Heart left ventricle (tissue), 16 donors: Measurements from ENCODE around the gene CABP2. TPM values are rescaled to one million over a fixed set of nuclear protein-coding genes. Genes with fewer than 3 reads are reported as not detected.

ENCODE experiments used
- ATAC-seq, 4 donors: fragments of 200-7000 bp; cut with Tn5 transposase; one replicate each; pipeline ENCODE4 v1.9.1; 2020 to 2022; ENCODE audit warnings: moderate library complexity in 4 of 4, mild to moderate bottlenecking in 3 of 4, moderate number of reproducible peaks in 1 of 4
- DNase-seq, 5 donors: peaks; one replicate each; pipeline ENCODE4 v3.0.0-alpha.2; 2020
- H3K27ac ChIP-seq, 12 donors: fragments of 200-600 bp; sonication (generic) in 4 of 12; one replicate each; pipeline versions ENCODE4 v1.5.0 to v1.8.0; 2016 to 2022; ENCODE audit warnings: mild to moderate bottlenecking in 2 of 12
- H3K27me3 ChIP-seq, 9 donors: fragments of 200-600 bp; sonication (generic) in 2 of 9; one replicate each; pipeline versions ENCODE4 v1.5.1 to v1.8.0; 2016 to 2022; ENCODE audit warnings: mild to moderate bottlenecking in 3 of 9
- H3K36me3 ChIP-seq, 9 donors: fragments of 200-600 bp; sonication (generic) in 2 of 9; one replicate each; pipeline versions ENCODE4 v1.5.0 to v1.8.0; 2018 to 2022; ENCODE audit warnings: mild to moderate bottlenecking in 2 of 9
- H3K4me1 ChIP-seq, 12 donors: fragments of 200-600 bp; sonication (generic) in 4 of 12; one replicate each; pipeline versions ENCODE4 v1.5.0 to v1.8.0; 2016 to 2022; ENCODE audit warnings: mild to moderate bottlenecking in 3 of 12
- H3K4me3 ChIP-seq, 12 donors: fragments of 200-600 bp; sonication (generic) in 4 of 12; one replicate each; pipeline versions ENCODE4 v1.5.0 to v1.8.0; 2017 to 2022; ENCODE audit warnings: mild to moderate bottlenecking in 9 of 12, moderate library complexity in 4 of 12
- H3K9me3 ChIP-seq, 12 donors: fragments of 200-600 bp; sonication (generic) in 4 of 12; one replicate each; pipeline versions ENCODE4 v1.5.0 to v1.8.0; 2016 to 2022; ENCODE audit warnings: mild to moderate bottlenecking in 1 of 12
- POLR2A ChIP-seq, 2 donors: fragments of 450-650 bp; IDR thresholded peaks; one replicate each; pipeline ENCODE4 v1.6.1; 2017; ENCODE audit warnings: antibody characterized with exemption in 2 of 2, mild to moderate bottlenecking in 2 of 2, moderate library complexity in 2 of 2
- WGBS, 4 donors: extraction: QIAGEN DNeasy Blood & Tissue Kit in 2 of 4; methylation state at CpG; one replicate each; pipeline versions ENCODE4 v1.1.5 to v1.1.7; 2013 to 2018; 5-methylcytosine and 5-hydroxymethylcytosine counted together
- intact Hi-C, 10 donors: fragments of 100-400 bp; cut with DNase I; formaldehyde crosslinking; loops; one replicate each; pipeline versions ENCODE4 v1.11.1 to v1.14.2; 2022
- polyA plus RNA-seq, 2 donors: library from polyadenylated mRNA; stranded (reverse); fragments of 200-250 nt; gene quantifications; one replicate each; pipeline ENCODE4 v1.2.3, GENCODE V29; 2013
- total RNA-seq, 9 donors: library from RNA; depleted of rRNA in 2 of 9; stranded (reverse); fragments of >200 nt in 2 of 9; fragmentation: NEBNext Ultra II Directional in 3 of 9; extraction: Animal tissue kit (Norgen Biotek cat#: 25700) in 3 of 9; gene quantifications; one replicate each; pipeline versions ENCODE4 v1.1.0 to v1.2.4, GENCODE V29; 2016 to 2023
- TF ChIP-seq, protein P1 (sequence below), 12 donors: fragments of 200-600 bp; sonication (generic) in 4 of 12; IDR thresholded peaks; one replicate each; pipeline versions ENCODE4 v1.5.0 to v1.8.0; 2018 to 2022; ENCODE audit warnings: antibody characterized with exemption in 12 of 12, mild to moderate bottlenecking in 5 of 12
- donor health status: ischemic (EF 13 %, LVEDD 7.1; RV severe dilation, severe dysfunction).
- donor health status: healthy with polysubstance abuse.
- donor health status: DM: no; HTN: yes; CAD: no.
- donor health status: DM: no; HTN: no; CAD: no.
- donor health status: ischemic (EF 25% LVEDD 6.9; RV normal size, moderate dysfunction).
- donor health status: ischemic (EF 25% LVEDD 5.7; RV mildly dilated, moderate dysfunction).
- donor health status: healthy.
- donor health status: DM: yes; HTN: yes; CAD: no.
- donor health status: ischemic (EF 35%, LVEDD 5.7; RV mildly dilated, moderate dysfunction).
- donor health status: nonischemic (EF 11% LVEDD 7.7; RV severe dilation, severe dysfunction).
- donor health status: DM: yes; HTN: yes; CAD: no.
- donor health status: PGD.
- donor health status: ischemic (EF 29% LVEDD 5.4; RV normal size, mild dysfunction).
- donor health status: nonischemic (EF 23%, LVEDD 6.1; RV moderate dilation, normal function).

CABP2 gene
- total and polyA plus RNA-seq, 11 donors = not detected

DNA sequence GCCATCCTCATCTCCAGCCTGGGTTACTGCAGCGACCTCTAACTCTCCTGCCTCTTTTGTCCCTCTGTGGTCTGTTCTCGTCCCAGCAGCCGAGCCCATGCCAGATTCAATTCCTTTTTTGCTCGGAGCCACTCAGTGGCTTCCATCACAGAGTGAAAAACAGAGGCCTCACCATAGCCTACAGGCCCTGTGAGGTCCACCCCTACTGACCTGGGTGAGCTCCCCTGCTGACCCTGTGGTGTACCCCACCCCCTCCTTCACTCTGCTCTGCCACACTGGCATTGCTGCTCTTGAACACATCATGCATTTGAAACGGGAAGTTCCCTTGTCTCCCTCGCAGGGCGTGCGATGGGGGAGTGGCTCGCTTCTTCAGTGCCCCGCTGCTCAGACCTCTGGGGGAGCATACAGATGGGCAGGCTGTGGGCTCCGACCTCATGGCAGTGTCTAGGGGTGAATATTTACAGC lies 38.4 kb downstream of the CABP2 start:
- intact Hi-C loops = loop anchor here in 1 of 10 donors (5.0 kb wide), 1 partner anchor 93 kb away; the partner anchor contains the start of gene RAD9A
- H3K27ac ChIP-seq = peak overlapping the region in 2 of 12 donors; percentile 16 to 88
- H3K27me3 ChIP-seq = no peaks in the 10 kb centered on the region
- ATAC-seq (no peak), DNase-seq (peak in 3 of 5 donors; percentile 27 to 62 (median 28))
- H3K9me3 ChIP-seq = no peaks in the 10 kb centered on the region
- WGBS, 4 donors = 65 to 79% (median 75%) methylated on average over 11 of the region's 11 CpGs
- H3K4me3 ChIP-seq = peak overlapping the region in 1 of 12 donors; percentile 60
- H3K4me1 ChIP-seq = peaks cover 5 to 44% (median 25%) of the 10 kb centered on the region in 12 donors
- TF ChIP-seq, protein P1, sequence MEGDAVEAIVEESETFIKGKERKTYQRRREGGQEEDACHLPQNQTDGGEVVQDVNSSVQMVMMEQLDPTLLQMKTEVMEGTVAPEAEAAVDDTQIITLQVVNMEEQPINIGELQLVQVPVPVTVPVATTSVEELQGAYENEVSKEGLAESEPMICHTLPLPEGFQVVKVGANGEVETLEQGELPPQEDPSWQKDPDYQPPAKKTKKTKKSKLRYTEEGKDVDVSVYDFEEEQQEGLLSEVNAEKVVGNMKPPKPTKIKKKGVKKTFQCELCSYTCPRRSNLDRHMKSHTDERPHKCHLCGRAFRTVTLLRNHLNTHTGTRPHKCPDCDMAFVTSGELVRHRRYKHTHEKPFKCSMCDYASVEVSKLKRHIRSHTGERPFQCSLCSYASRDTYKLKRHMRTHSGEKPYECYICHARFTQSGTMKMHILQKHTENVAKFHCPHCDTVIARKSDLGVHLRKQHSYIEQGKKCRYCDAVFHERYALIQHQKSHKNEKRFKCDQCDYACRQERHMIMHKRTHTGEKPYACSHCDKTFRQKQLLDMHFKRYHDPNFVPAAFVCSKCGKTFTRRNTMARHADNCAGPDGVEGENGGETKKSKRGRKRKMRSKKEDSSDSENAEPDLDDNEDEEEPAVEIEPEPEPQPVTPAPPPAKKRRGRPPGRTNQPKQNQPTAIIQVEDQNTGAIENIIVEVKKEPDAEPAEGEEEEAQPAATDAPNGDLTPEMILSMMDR (IDR thresholded peaks at IDR 0.05) = no peak
- TF ChIP-seq POLR2A (IDR thresholded peaks at IDR 0.05) = no peak
- peaks cover 0 to 30% (median 22%) of the 10 kb centered on the region in 9 donors for H3K36me3 ChIP-seq

DNA sequence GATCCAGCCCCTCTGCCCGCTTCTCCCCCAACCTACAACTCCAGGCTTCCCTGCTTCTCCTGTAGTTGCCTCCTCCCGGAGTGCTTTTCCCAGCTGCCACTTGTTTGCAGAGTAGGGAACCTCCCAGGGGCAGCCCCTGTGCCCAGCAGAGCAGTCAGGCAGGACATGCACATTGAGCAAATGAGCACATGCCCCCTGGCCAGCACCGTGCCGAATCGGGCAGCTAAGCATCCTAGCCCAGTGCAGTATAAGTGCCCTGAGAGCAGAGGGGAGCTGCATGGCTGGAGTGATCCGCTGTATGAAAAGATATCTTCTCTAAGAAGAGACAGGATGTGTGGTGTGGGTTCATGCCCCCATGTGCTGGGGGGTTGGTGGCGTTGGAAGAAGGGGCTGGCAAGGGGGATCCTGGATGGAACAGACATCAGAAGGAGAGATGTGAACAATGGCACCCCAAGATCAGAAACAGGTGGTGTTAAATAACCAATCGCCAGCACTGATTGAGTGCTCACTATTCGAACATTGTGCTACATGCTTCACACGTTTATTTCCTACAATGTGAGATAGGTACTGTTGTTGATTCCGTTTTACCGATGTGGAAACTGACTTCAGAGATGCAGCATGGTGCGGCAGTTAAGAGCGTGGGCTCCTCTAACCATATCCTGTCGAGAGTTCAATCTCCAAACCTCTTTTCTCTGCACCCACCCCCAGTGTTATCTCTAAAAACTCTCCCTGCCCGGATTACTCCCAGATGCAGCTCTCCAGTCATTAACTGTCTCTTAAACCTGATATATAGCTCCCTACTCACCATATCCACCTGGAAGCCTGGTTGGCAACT lies 39.2 kb downstream of the CABP2 start:
- Histone ChIP-seq H3K4me1 (peaks cover 5 to 44% (median 25%) of the 10 kb centered on the region in 12 donors), H3K27ac (peak overlapping the region in 5 of 12 donors; percentile 80 to 88 (median 85)), H3K4me3 (peak overlapping the region in 9 of 12 donors; percentile 53 to 72 (median 65)), H3K9me3 (no peaks in the 10 kb centered on the region), H3K27me3 (peaks cover 0 to 3% (median 0%) of the 10 kb centered on the region in 9 donors), H3K36me3 (peaks cover 0 to 21% (median 16%) of the 10 kb centered on the region in 9 donors)
- no peak for ATAC-seq
- intact Hi-C loops = loop anchor here in 2 of 10 donors (2.0 to 5.0 kb wide), 2 partner anchors 21 to 92 kb away; partner anchors contain the start of genes PITPNM1 (in 1 of the 2) and RAD9A (in 1 of the 2)
- TF ChIP-seq, protein P1 (IDR thresholded peaks at IDR 0.05) = no peak
- WGBS, 4 donors = 88 to 91% (median 90%) methylated on average over 16 of the region's 16 CpGs
- peak in 1 of 5 donors; percentile 63 for DNase-seq

DNA sequence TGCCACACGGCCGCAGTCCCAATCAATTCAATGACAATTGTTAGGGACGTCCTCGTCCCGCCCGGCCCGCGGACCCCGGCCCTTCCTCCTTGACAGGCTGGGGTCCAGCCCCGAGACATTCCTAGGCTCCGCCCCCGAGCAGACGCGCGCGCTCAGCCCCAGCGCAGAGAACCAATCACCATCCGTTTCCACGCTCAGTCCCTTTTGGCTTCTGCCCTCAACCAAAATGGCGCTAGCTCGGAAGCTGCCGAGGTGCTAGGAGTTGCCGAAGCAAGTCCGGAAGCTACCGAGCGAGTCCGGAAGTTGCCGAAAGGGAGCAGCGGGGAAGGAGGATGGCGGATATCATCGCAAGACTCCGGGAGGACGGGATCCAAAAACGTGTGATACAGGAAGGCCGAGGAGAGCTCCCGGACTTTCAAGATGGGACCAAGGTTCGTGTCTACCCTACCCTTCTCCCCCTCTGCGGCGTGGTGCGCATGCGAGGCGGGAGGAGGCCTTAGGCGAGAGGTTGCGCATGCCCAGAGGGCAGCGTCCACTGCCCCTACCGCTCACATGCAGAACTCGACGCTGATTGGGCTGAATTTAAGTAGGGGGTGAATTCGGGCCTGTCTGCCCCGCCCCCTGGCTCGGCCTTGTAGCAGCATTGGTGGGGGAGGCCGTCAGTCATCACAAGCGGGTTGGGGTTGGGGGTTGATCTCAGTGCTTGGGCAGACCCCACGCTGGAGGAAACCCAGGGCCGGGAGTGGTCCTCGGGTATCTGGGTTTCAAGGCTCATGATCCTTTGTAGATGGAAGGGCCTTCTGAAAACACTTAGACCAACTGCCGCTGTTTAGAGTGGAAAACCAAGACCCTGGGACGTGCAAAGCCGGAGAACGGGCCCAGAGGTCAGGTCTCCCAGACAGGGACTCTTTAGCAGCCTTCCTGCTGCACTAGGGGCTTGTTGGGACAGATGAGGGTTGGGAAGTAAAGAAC lies 40.1 kb downstream of the CABP2 start, which contains the start of gene AIP:
AIP (plus strand) TSS at position 200 of the 972 bp plus-strand sequence; CDS start at position 333, 133 bp downstream.
- 9 to 11% (median 10%) methylated on average over 53 to 60 of the region's 60 CpGs for WGBS, 4 donors
- Histone ChIP-seq H3K4me1 (peaks cover 5 to 44% (median 25%) of the 10 kb centered on the region in 12 donors), H3K4me3 (peak within 1 kb of the TSS; percentile 41 to 72 (median 60)), H3K36me3 (peaks cover 0 to 18% (median 14%) of the 10 kb centered on the region in 9 donors), H3K9me3 (no peaks in the 10 kb centered on the region), H3K27me3 (peaks cover 0 to 3% (median 0%) of the 10 kb centered on the region in 9 donors), H3K27ac (peak within 1 kb of the TSS; percentile 21 to 91 (median 85))
- TF ChIP-seq, protein P1 (IDR thresholded peaks at IDR 0.05) = peak in 3 of 12 donors; percentile 11 to 37 (median 34)
- TF ChIP-seq POLR2A (IDR thresholded peaks at IDR 0.05) = peak in 1 of 2 donors; percentile 64
- intact Hi-C loops = loop anchor here in 2 of 10 donors (2.0 to 5.0 kb wide), 2 partner anchors 22 to 91 kb away; partner anchors contain the start of genes PITPNM1 (in 1 of the 2) and RAD9A (in 1 of the 2)
- peak; percentile 96 to 99 (median 99) for ATAC-seq
- peak; percentile 97 to 98 (median 98) for DNase-seq
